ENCODE results near the gene AKIRIN1.

Gene AKIRIN1

GRCh38 chr1:39044762-39045161 lies 53.7 kb downstream of the AKIRIN1 start:
- TF ChIP-seq ZNF70 (CRISPR knock-in tag; IDR thresholded peaks at IDR 0.05) (no peak), ESRRG (CRISPR knock-in tag; IDR thresholded peaks at IDR 0.05) (no peak)
- TF ChIP-seq, protein P1, sequence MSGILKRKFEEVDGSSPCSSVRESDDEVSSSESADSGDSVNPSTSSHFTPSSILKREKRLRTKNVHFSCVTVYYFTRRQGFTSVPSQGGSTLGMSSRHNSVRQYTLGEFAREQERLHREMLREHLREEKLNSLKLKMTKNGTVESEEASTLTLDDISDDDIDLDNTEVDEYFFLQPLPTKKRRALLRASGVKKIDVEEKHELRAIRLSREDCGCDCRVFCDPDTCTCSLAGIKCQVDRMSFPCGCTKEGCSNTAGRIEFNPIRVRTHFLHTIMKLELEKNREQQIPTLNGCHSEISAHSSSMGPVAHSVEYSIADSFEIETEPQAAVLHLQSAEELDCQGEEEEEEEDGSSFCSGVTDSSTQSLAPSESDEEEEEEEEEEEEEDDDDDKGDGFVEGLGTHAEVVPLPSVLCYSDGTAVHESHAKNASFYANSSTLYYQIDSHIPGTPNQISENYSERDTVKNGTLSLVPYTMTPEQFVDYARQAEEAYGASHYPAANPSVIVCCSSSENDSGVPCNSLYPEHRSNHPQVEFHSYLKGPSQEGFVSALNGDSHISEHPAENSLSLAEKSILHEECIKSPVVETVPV (CRISPR knock-in tag; IDR thresholded peaks at IDR 0.05), result no peak
- ATAC-seq, result no peak

- no peak for TF ChIP-seq ZFP3 (CRISPR knock-in tag; IDR thresholded peaks at IDR 0.05)
- TF ChIP-seq GLIS3 (CRISPR knock-in tag; IDR thresholded peaks at IDR 0.05), result no peak
- TF ChIP-seq, protein P1 (CRISPR knock-in tag; IDR thresholded peaks at IDR 0.05), result no peak
- no peak for TF ChIP-seq RARB (CRISPR knock-in tag; IDR thresholded peaks at IDR 0.05)
- TF ChIP-seq, protein P2, sequence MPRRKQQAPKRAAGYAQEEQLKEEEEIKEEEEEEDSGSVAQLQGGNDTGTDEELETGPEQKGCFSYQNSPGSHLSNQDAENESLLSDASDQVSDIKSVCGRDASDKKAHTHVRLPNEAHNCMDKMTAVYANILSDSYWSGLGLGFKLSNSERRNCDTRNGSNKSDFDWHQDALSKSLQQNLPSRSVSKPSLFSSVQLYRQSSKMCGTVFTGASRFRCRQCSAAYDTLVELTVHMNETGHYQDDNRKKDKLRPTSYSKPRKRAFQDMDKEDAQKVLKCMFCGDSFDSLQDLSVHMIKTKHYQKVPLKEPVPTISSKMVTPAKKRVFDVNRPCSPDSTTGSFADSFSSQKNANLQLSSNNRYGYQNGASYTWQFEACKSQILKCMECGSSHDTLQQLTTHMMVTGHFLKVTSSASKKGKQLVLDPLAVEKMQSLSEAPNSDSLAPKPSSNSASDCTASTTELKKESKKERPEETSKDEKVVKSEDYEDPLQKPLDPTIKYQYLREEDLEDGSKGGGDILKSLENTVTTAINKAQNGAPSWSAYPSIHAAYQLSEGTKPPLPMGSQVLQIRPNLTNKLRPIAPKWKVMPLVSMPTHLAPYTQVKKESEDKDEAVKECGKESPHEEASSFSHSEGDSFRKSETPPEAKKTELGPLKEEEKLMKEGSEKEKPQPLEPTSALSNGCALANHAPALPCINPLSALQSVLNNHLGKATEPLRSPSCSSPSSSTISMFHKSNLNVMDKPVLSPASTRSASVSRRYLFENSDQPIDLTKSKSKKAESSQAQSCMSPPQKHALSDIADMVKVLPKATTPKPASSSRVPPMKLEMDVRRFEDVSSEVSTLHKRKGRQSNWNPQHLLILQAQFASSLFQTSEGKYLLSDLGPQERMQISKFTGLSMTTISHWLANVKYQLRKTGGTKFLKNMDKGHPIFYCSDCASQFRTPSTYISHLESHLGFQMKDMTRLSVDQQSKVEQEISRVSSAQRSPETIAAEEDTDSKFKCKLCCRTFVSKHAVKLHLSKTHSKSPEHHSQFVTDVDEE (CRISPR knock-in tag; IDR thresholded peaks at IDR 0.05), result no peak
- TF ChIP-seq TCF4 (CRISPR knock-in tag; IDR thresholded peaks at IDR 0.05; ENCODE audit: borderline replicate concordance), result no peak
- no peak for TF ChIP-seq ZNF565 (CRISPR knock-in tag; conservative IDR thresholded peaks at IDR 0.05; ENCODE audit: low read depth)
- ATAC-seq, result no peak
Measured at GRCh38 chr1:39045231-39045630, 54.2 kb downstream of the AKIRIN1 start.

- TF ChIP-seq TCF4 (CRISPR knock-in tag; IDR thresholded peaks at IDR 0.05; ENCODE audit: borderline replicate concordance) (no peak), SNAI2 (CRISPR knock-in tag; IDR thresholded peaks at IDR 0.05) (no peak), TOX (CRISPR knock-in tag; IDR thresholded peaks at IDR 0.05; ENCODE audit: borderline replicate concordance) (no peak), RARB (CRISPR knock-in tag; IDR thresholded peaks at IDR 0.05) (no peak), ZNF8 (CRISPR knock-in tag; IDR thresholded peaks at IDR 0.05) (no peak), CSDC2 (CRISPR knock-in tag; IDR thresholded peaks at IDR 0.05) (no peak), ZNF565 (CRISPR knock-in tag; conservative IDR thresholded peaks at IDR 0.05; ENCODE audit: low read depth) (no peak), ESRRG (CRISPR knock-in tag; IDR thresholded peaks at IDR 0.05) (no peak), BACH2 (CRISPR knock-in tag; IDR thresholded peaks at IDR 0.05; ENCODE audit: borderline replicate concordance) (no peak), PATZ1 (CRISPR knock-in tag; IDR thresholded peaks at IDR 0.05; ENCODE audit: borderline replicate concordance) (no peak), ZNF70 (CRISPR knock-in tag; IDR thresholded peaks at IDR 0.05) (no peak), CREB5 (CRISPR knock-in tag; IDR thresholded peaks at IDR 0.05; ENCODE audit: low read depth) (no peak), ISL1 (CRISPR knock-in tag; IDR thresholded peaks at IDR 0.05) (no peak)
- TF ChIP-seq, protein P1 (CRISPR knock-in tag; IDR thresholded peaks at IDR 0.05), result no peak
- TF ChIP-seq, protein P2 (CRISPR knock-in tag; IDR thresholded peaks at IDR 0.05), result no peak
- TF ChIP-seq, protein P3, sequence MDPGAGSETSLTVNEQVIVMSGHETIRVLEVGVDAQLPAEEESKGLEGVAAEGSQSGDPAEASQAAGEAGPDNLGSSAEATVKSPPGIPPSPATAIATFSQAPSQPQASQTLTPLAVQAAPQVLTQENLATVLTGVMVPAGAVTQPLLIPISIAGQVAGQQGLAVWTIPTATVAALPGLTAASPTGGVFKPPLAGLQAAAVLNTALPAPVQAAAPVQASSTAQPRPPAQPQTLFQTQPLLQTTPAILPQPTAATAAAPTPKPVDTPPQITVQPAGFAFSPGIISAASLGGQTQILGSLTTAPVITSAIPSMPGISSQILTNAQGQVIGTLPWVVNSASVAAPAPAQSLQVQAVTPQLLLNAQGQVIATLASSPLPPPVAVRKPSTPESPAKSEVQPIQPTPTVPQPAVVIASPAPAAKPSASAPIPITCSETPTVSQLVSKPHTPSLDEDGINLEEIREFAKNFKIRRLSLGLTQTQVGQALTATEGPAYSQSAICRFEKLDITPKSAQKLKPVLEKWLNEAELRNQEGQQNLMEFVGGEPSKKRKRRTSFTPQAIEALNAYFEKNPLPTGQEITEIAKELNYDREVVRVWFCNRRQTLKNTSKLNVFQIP (CRISPR knock-in tag; IDR thresholded peaks at IDR 0.05; ENCODE audit: borderline replicate concordance, low read depth), result no peak
- ATAC-seq, result no peak
Measured at GRCh38 chr1:39046613-39047210, 55.6 kb downstream of the AKIRIN1 start.

Measured in SK-N-SH treated with all-trans-retinoic acid at 6 μM for 48 hours (cell line).